Right lobe of liver (tissue), 4 donors: ENCODE data around the gene NUP43.

ENCODE experiments used
- POLR2A ChIP-seq: fragments of 450-650 bp; IDR thresholded peaks from one replicate; pipeline ENCODE4 v1.6.1; 2017; ENCODE audit warnings: antibody characterized with exemption, mild to moderate bottlenecking
- TF ChIP-seq, protein P1 (sequence below), 4 donors: fragments of 200-600 bp in 3 of 4; fragments of 450-650 bp in 1 of 4; IDR thresholded peaks; one replicate each; pipeline versions ENCODE4 v1.5.1 to v1.8.0; 2016 to 2022; ENCODE audit warnings: antibody characterized with exemption in 4 of 4, mild to moderate bottlenecking in 2 of 4
- donor health status: DM: no; HTN: no; CAD: no.
- donor health status: DM: no; HTN: no; CAD: no.
- donor health status: DM: no; HTN: yes; CAD: no.

DNA sequence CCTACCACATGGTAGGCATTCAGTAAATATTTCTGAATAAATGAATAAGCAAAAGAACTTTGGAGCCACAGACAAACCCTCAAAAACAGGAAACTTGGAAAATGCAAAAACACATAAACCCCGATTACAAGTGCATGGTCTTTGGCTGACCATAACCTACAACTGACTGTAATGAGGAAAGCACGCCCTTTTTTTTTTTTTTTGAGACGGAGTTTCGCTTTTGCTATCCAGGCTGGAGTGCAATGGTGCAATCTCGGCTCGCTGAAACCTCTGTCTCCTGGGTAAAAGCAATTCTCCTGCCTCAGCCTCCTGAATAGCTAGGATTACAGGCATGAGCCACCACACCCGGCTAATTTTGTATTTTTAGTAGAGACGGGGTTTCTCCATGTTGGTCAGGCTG, 16.5 kb downstream of the NUP43 start:
- TF ChIP-seq, protein P1, sequence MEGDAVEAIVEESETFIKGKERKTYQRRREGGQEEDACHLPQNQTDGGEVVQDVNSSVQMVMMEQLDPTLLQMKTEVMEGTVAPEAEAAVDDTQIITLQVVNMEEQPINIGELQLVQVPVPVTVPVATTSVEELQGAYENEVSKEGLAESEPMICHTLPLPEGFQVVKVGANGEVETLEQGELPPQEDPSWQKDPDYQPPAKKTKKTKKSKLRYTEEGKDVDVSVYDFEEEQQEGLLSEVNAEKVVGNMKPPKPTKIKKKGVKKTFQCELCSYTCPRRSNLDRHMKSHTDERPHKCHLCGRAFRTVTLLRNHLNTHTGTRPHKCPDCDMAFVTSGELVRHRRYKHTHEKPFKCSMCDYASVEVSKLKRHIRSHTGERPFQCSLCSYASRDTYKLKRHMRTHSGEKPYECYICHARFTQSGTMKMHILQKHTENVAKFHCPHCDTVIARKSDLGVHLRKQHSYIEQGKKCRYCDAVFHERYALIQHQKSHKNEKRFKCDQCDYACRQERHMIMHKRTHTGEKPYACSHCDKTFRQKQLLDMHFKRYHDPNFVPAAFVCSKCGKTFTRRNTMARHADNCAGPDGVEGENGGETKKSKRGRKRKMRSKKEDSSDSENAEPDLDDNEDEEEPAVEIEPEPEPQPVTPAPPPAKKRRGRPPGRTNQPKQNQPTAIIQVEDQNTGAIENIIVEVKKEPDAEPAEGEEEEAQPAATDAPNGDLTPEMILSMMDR (IDR thresholded peaks at IDR 0.05): no peak
- TF ChIP-seq POLR2A: no peak
